Thyroid gland (tissue), 4 donors: ENCODE results near the gene SPOCK2. TPM values are rescaled to one million over a fixed set of nuclear protein-coding genes. Genes with fewer than 3 reads are reported as not detected.

Experiments
- DNase-seq, 2 donors: peaks; one replicate each; pipeline ENCODE4 v3.0.0-alpha.2; 2019
- H3K27ac ChIP-seq, 3 donors: fragments of 200-600 bp; sonication (generic); 1 replicate in 2 of 3; 2 replicates in 1 of 3; pipeline ENCODE4 v1.5.1; 2016 to 2019; ENCODE audit warnings: mild to moderate bottlenecking in 1 of 3, moderate library complexity in 1 of 3
- H3K27me3 ChIP-seq: fragments of 200-600 bp; sonication (generic); one replicate; pipeline ENCODE4 v1.5.1; 2019
- H3K36me3 ChIP-seq, 2 donors: fragments of 200-600 bp; sonication (generic); one replicate each; pipeline ENCODE4 v1.5.1; 2016 to 2019
- H3K4me1 ChIP-seq, 2 donors: fragments of 200-600 bp; sonication (generic); one replicate each; pipeline ENCODE4 v1.5.1; 2017 to 2019
- H3K4me3 ChIP-seq, 3 donors: fragments of 200-600 bp; sonication (generic); replicated peaks in 1 of 3; 1 replicate in 2 of 3; 2 replicates in 1 of 3; pipeline ENCODE4 v1.5.1; 2016; ENCODE audit warnings: mild to moderate bottlenecking in 1 of 3
- H3K9me3 ChIP-seq: fragments of 200-600 bp; sonication (generic); one replicate; pipeline ENCODE4 v1.5.1; 2017
- POLR2A ChIP-seq, 2 donors: fragments of 450-650 bp; IDR thresholded peaks; one replicate each; pipeline ENCODE4 v1.6.1; 2017; ENCODE audit warnings: antibody characterized with exemption in 2 of 2, mild to moderate bottlenecking in 2 of 2, moderate library complexity in 1 of 2
- WGBS, 2 donors: methylation state at CpG; one replicate each; pipeline ENCODE4 v1.1.5; 2017; 5-methylcytosine and 5-hydroxymethylcytosine counted together
- intact Hi-C: fragments of 100-400 bp; cut with DNase I; formaldehyde crosslinking; loops from one replicate; pipeline ENCODE4 v1.15.1; 2023
- total RNA-seq, 4 donors: library from RNA; depleted of rRNA; stranded (reverse); fragments of >200 nt; gene quantifications; one replicate each; pipeline ENCODE4 v1.2.3, GENCODE V29; 2016
- TF ChIP-seq, protein P1 (sequence below), 6 experiments: fragments of 200-600 bp in 3 of 6; fragments of 450-650 bp in 3 of 6; sonication (generic) in 3 of 6; IDR thresholded peaks; one replicate each; pipeline ENCODE4 v1.5.1; 2016 to 2019; ENCODE audit warnings: antibody characterized with exemption in 6 of 6, mild to moderate bottlenecking in 2 of 6, inconsistent platforms in 1 of 6, moderate library complexity in 1 of 6

SPOCK2 gene
- total RNA-seq, 4 donors from 2014 or later = 4.3 to 17.6 (median 13.5) TPM

DNA sequence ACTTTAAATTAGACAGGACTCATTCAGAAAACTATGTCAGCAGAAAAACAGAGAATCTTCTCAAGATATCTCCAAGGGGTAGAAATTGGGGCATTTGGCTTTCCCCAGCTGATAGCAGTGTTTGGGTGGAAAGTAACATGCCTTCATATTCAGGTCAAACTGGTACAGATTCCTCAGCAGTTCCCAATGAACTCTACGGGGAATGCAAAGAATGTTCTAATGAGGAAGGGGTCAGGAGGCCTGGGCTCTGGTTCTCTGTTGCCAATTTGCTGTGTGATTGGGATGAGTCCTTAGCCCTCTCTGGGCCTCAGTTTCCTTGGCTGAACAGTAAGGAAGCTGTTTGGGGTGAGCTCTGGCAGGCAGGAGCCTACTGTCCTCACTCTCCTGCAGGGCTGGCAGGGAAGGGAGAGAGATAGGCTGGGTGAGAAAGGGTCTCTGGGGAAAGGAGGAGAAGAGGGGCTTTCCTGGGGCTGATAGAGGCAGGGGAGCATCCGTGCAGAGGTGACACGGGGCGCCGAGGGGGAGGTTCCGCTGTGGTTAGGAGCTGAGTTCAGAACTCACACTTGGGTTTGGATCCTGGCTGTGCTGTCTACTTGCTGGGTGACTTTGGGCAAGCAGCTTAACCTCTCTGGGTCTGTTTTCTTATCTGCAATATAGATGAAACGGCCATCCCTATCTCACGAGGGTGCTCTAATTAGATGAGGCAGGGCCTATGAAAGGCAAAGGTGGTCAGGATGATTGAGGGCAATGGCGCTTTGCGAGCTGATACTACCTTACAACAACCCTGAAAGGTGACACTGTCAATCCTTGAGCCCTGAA, 45.1 kb downstream of the SPOCK2 start:
- H3K27ac ChIP-seq = no peak overlapping the region
- no peak overlapping the region for H3K4me3 ChIP-seq
- TF ChIP-seq, protein P1, sequence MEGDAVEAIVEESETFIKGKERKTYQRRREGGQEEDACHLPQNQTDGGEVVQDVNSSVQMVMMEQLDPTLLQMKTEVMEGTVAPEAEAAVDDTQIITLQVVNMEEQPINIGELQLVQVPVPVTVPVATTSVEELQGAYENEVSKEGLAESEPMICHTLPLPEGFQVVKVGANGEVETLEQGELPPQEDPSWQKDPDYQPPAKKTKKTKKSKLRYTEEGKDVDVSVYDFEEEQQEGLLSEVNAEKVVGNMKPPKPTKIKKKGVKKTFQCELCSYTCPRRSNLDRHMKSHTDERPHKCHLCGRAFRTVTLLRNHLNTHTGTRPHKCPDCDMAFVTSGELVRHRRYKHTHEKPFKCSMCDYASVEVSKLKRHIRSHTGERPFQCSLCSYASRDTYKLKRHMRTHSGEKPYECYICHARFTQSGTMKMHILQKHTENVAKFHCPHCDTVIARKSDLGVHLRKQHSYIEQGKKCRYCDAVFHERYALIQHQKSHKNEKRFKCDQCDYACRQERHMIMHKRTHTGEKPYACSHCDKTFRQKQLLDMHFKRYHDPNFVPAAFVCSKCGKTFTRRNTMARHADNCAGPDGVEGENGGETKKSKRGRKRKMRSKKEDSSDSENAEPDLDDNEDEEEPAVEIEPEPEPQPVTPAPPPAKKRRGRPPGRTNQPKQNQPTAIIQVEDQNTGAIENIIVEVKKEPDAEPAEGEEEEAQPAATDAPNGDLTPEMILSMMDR (IDR thresholded peaks at IDR 0.05) = no peak
- no peak for TF ChIP-seq POLR2A (IDR thresholded peaks at IDR 0.05)
- intact Hi-C loops = loop anchor here (10.0 kb wide), 1 partner anchor 148 kb away; no protein-coding TSS in a partner anchor
- no peaks in the 10 kb centered on the region for H3K9me3 ChIP-seq
- 91 to 96% methylated on average over 10 of the region's 10 CpGs for WGBS, 2 donors
- H3K27me3 ChIP-seq = no peaks in the 10 kb centered on the region
- peaks cover 0 to 4% of the 10 kb centered on the region in 2 donors for H3K4me1 ChIP-seq
- no peak for DNase-seq
- H3K36me3 ChIP-seq = no peaks in the 10 kb centered on the region

DNA sequence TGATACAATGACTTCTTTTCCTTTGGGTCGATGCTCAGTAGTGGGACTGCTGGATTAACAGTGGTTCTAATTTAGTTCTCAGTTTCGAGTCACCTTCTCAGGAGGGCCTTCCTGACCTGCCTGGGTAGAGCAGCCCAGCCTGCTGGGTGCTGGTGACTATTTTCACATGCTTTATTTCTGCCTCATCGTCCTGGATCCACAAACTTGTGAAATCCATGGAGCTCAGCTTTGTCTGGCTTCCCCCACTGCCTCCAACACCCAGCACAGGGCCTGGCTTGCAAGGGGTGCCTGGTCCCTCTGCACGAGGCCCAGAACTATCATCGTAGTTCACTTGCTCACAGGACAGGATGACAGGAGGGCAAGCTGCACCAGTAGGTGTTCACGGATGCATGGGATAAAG, 46.9 kb downstream of the SPOCK2 start:
- no peaks in the 10 kb centered on the region for H3K27me3 ChIP-seq
- H3K36me3 ChIP-seq = no peaks in the 10 kb centered on the region
- H3K27ac ChIP-seq = no peak overlapping the region
- no peaks in the 10 kb centered on the region for H3K9me3 ChIP-seq
- 88 to 95% methylated on average over 5 to 6 of the region's 6 CpGs for WGBS, 2 donors
- H3K4me3 ChIP-seq = no peak overlapping the region
- TF ChIP-seq, protein P1 (IDR thresholded peaks at IDR 0.05) = no peak
- no peak for TF ChIP-seq POLR2A (IDR thresholded peaks at IDR 0.05)
- intact Hi-C loops = loop anchor here (10.0 kb wide), 1 partner anchor 147 kb away; no protein-coding TSS in a partner anchor
- DNase-seq = no peak
- H3K4me1 ChIP-seq = peaks cover 0 to 4% of the 10 kb centered on the region in 2 donors

DNA sequence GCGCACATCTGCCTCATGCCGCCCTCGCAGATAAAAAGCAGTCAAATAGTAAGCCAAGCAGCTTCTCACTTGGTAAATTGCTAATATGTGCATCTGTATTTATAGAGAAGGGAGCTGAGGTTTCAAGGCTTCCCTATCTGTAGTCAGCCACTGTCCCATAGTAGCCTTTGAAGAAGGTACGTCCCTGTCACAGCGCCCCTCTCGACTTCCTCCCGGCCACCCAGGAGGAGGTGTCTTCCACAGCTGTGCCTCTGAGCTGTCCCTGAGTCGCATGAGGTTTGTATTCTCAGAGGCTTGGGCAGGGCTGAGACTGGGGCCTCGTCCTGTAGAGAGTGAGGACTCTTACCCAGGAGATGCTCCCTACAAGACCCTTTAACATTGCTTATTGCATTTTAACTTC, 49.0 kb downstream of the SPOCK2 start:
- WGBS, 2 donors = 81 to 89% methylated on average over 9 of the region's 9 CpGs
- no peak for DNase-seq
- Histone ChIP-seq H3K36me3 (no peaks in the 10 kb centered on the region), H3K27ac (no peak overlapping the region), H3K4me1 (peaks cover 0 to 1% of the 10 kb centered on the region in 2 donors), H3K27me3 (no peaks in the 10 kb centered on the region), H3K4me3 (no peak overlapping the region), H3K9me3 (no peaks in the 10 kb centered on the region)
- intact Hi-C loops = no loop called here
- TF ChIP-seq, protein P1 (IDR thresholded peaks at IDR 0.05) = no peak
- no peak for TF ChIP-seq POLR2A (IDR thresholded peaks at IDR 0.05)

DNA sequence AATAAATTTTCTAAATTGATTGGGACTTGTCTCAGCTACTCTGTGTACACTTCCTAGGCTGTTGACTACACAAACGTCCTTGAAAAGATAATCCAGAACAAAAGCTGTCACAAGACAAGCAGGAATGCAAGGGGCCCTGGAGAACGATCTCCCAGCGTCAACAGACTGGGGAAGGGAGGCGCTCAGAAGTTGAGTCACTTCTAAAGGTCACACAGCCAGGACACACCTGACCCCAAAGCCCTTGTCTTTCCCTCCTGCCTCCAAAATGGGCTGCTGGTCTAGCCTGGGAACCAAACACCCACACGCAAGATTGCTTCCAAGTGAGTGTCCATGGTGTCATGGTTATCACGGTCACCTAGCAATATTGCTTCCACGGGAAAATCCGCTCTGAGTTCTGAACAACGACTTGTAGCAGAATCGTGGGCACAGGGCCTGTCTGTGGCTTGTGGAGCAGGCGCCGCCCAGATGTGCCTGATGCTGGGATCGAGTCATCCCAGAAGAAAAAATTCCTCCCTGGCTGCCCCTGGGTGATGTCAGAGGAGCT, 49.8 kb downstream of the SPOCK2 start:
- no peaks in the 10 kb centered on the region for H3K4me1 ChIP-seq
- no peaks in the 10 kb centered on the region for H3K9me3 ChIP-seq
- no peaks in the 10 kb centered on the region for H3K36me3 ChIP-seq
- H3K27me3 ChIP-seq = no peaks in the 10 kb centered on the region
- TF ChIP-seq, protein P1 (IDR thresholded peaks at IDR 0.05) = no peak
- no peak for TF ChIP-seq POLR2A (IDR thresholded peaks at IDR 0.05)
- WGBS, 2 donors = 80% methylated on average over 13 of the region's 13 CpGs
- no peak overlapping the region for H3K4me3 ChIP-seq
- DNase-seq = no peak
- no peak overlapping the region for H3K27ac ChIP-seq
- intact Hi-C loops = no loop called here

DNA sequence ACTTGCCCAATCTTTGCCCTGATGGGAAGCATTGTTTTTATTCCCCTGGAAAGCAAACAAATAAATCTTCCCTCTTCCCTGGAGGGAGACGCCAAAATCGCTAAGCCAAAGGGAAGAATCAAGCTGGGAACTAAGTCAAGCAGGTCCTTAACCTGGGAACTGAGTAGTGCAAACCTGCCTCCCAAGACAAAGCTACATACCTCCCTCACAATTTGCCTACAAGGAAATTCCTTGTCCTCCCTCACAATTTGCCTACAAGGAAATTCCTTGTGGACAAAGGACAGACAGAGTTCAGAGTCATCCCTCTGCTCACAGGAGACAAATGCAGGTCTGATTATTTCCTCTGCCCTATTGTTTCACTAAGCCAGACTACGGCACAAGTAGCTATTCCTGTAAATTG, 50.5 kb downstream of the SPOCK2 start:
- Histone ChIP-seq H3K27ac (no peak overlapping the region), H3K36me3 (no peaks in the 10 kb centered on the region), H3K4me1 (no peaks in the 10 kb centered on the region), H3K27me3 (no peaks in the 10 kb centered on the region), H3K4me3 (no peak overlapping the region), H3K9me3 (no peaks in the 10 kb centered on the region)
- no peak for TF ChIP-seq POLR2A (IDR thresholded peaks at IDR 0.05)
- TF ChIP-seq, protein P1 (IDR thresholded peaks at IDR 0.05) = no peak
- no peak for DNase-seq
- intact Hi-C loops = no loop called here
- WGBS, 2 donors = 81 to 89% methylated on average over 3 of the region's 3 CpGs
